DMS 273 (cell line): ENCODE results near the gene TTLL13.
"Not testable (repeated sequence)": the region's sequence is repeated elsewhere in the genome, so short reads cannot be mapped to it uniquely, and the experiment has no call there.

ENCODE experiments used
- DNase-seq: peaks from one replicate; lab custom pipeline; 2025; ENCODE audit not compliant: unreplicated experiment; lab: John Stamatoyannopoulos, UW

TTLL13 gene

GRCh38 chr15:90271459-90272166 lies 22.3 kb downstream of the TTLL13 start:
- no peak for DNase-seq

- DNase-seq = not testable (repeated sequence)
These were observed 29.1 kb downstream of the TTLL13 start for GRCh38 chr15:90278467-90278866.

GRCh38 chr15:90280743-90281142 lies 31.4 kb downstream of the TTLL13 start:
- DNase-seq = not testable (repeated sequence)

GRCh38 chr15:90281637-90282036 lies 32.3 kb downstream of the TTLL13 start:
- not testable (repeated sequence) for DNase-seq

- peak; percentile 52 for DNase-seq
These were observed 37.3 kb downstream of the TTLL13 start for GRCh38 chr15:90286678-90287077.

GRCh38 chr15:90287101-90287500 lies 37.7 kb downstream of the TTLL13 start:
- no peak for DNase-seq

GRCh38 chr15:90287946-90288345 lies 38.6 kb downstream of the TTLL13 start:
- DNase-seq = no peak

GRCh38 chr15:90291679-90292356 lies 42.5 kb downstream of the TTLL13 start:
- DNase-seq = peak; percentile 29

GRCh38 chr15:90293040-90293810 lies 43.9 kb downstream of the TTLL13 start:
- peak; percentile 80 for DNase-seq

- no peak for DNase-seq
These were observed 44.8 kb downstream of the TTLL13 start for GRCh38 chr15:90294159-90294558.

GRCh38 chr15:90294601-90295269 lies 45.4 kb downstream of the TTLL13 start:
- peak; percentile 44 for DNase-seq

GRCh38 chr15:90295270-90295648 lies 45.9 kb downstream of the TTLL13 start:
- no peak for DNase-seq

- not testable (repeated sequence) for DNase-seq
These were observed 47.0 kb downstream of the TTLL13 start for GRCh38 chr15:90296316-90296884.

- no peak for DNase-seq
These were observed 47.7 kb downstream of the TTLL13 start for GRCh38 chr15:90297021-90297420.

GRCh38 chr15:90300541-90300940 lies 51.2 kb downstream of the TTLL13 start:
- DNase-seq = no peak

- DNase-seq = peak; percentile 72
These were observed 51.8 kb downstream of the TTLL13 start for GRCh38 chr15:90300988-90301706.

- no peak for DNase-seq
These were observed 52.4 kb downstream of the TTLL13 start for GRCh38 chr15:90301707-90302300.

GRCh38 chr15:90305355-90305754 lies 56.0 kb downstream of the TTLL13 start:
- not testable (repeated sequence) for DNase-seq

GRCh38 chr15:90305932-90306331 lies 56.6 kb downstream of the TTLL13 start:
- DNase-seq = no peak

- no peak for DNase-seq
These were observed 57.2 kb downstream of the TTLL13 start for GRCh38 chr15:90306560-90306959.
